ENCODE results near the gene TTC9.

TTC9 gene

GRCh38 chr14:70645892-70646291, 4.2 kb downstream of the TTC9 start:
- no peak for DNase-seq (ENCODE audit: low read depth in 2 of 2)

- no peak for DNase-seq (ENCODE audit: low read depth in 2 of 2)
These were observed 5.0 kb downstream of the TTC9 start for GRCh38 chr14:70646705-70647104.

GRCh38 chr14:70648346-70648745, 6.6 kb downstream of the TTC9 start:
- no peak for DNase-seq (ENCODE audit: low read depth in 2 of 2)

GRCh38 chr14:70649803-70650202, 8.1 kb downstream of the TTC9 start:
- DNase-seq (ENCODE audit: low read depth in 2 of 2) = no peak

GRCh38 chr14:70651522-70651921, 9.8 kb downstream of the TTC9 start:
- no peak for DNase-seq (ENCODE audit: low read depth in 2 of 2)

GRCh38 chr14:70652871-70653270, 11.2 kb downstream of the TTC9 start:
- DNase-seq (ENCODE audit: low read depth in 2 of 2) = no peak

- no peak for DNase-seq (ENCODE audit: low read depth in 2 of 2)
These were observed 11.9 kb downstream of the TTC9 start for GRCh38 chr14:70653662-70654061.

- DNase-seq (ENCODE audit: low read depth in 2 of 2) = no peak
These were observed 12.9 kb downstream of the TTC9 start for GRCh38 chr14:70654632-70655031.

- DNase-seq (ENCODE audit: low read depth in 2 of 2) = peak in 1 of 2 donors; percentile 39
These were observed 13.6 kb downstream of the TTC9 start for GRCh38 chr14:70655110-70655826.

GRCh38 chr14:70658899-70659298, 17.2 kb downstream of the TTC9 start:
- no peak for DNase-seq (ENCODE audit: low read depth in 2 of 2)

GRCh38 chr14:70660967-70661893, 19.5 kb downstream of the TTC9 start:
- no peak for DNase-seq (ENCODE audit: low read depth in 2 of 2)

GRCh38 chr14:70662080-70662479, 20.4 kb downstream of the TTC9 start:
- DNase-seq (ENCODE audit: low read depth in 2 of 2) = no peak

GRCh38 chr14:70662816-70663215, 21.1 kb downstream of the TTC9 start:
- DNase-seq (ENCODE audit: low read depth in 2 of 2) = no peak

GRCh38 chr14:70663707-70664179, 22.0 kb downstream of the TTC9 start:
- no peak for DNase-seq (ENCODE audit: low read depth in 2 of 2)

GRCh38 chr14:70664698-70665447, 23.2 kb downstream of the TTC9 start:
- no peak for DNase-seq (ENCODE audit: low read depth in 2 of 2)

GRCh38 chr14:70665448-70666360, 24.0 kb downstream of the TTC9 start:
- no peak for DNase-seq (ENCODE audit: low read depth in 2 of 2)

GRCh38 chr14:70666361-70666686, 24.6 kb downstream of the TTC9 start:
- no peak for DNase-seq (ENCODE audit: low read depth in 2 of 2)

- DNase-seq (ENCODE audit: low read depth in 2 of 2) = no peak
These were observed 29.4 kb downstream of the TTC9 start for GRCh38 chr14:70670992-70671651.

- DNase-seq (ENCODE audit: low read depth in 2 of 2) = no peak
These were observed 30.2 kb downstream of the TTC9 start for GRCh38 chr14:70671652-70672644.
